Coronary artery (tissue), 2 donors: Measurements from ENCODE around the gene UGT2B28.
"Not testable (repeated sequence)": the region's sequence is repeated elsewhere in the genome, so short reads cannot be mapped to it uniquely, and the experiment has no call there.

Experiments used
- DNase-seq: peaks from one replicate; pipeline ENCODE4 v3.0.0-alpha.2; 2017; ENCODE audit warnings: low spot score
- H3K27ac ChIP-seq, 2 donors: fragments of 200-600 bp; sonication (generic); one replicate each; pipeline ENCODE4 v1.5.1; 2016 to 2019
- H3K4me3 ChIP-seq: fragments of 200-600 bp; sonication (generic); 2 replicates; pipeline ENCODE4 v1.5.1; 2016; ENCODE audit warnings: mild to moderate bottlenecking, moderate library complexity
- TF ChIP-seq, protein P1 (sequence below): fragments of 200-600 bp; sonication (generic); IDR thresholded peaks from one replicate; pipeline ENCODE4 v1.5.1; 2019; ENCODE audit warnings: antibody characterized with exemption

The UGT2B28 gene

DNA sequence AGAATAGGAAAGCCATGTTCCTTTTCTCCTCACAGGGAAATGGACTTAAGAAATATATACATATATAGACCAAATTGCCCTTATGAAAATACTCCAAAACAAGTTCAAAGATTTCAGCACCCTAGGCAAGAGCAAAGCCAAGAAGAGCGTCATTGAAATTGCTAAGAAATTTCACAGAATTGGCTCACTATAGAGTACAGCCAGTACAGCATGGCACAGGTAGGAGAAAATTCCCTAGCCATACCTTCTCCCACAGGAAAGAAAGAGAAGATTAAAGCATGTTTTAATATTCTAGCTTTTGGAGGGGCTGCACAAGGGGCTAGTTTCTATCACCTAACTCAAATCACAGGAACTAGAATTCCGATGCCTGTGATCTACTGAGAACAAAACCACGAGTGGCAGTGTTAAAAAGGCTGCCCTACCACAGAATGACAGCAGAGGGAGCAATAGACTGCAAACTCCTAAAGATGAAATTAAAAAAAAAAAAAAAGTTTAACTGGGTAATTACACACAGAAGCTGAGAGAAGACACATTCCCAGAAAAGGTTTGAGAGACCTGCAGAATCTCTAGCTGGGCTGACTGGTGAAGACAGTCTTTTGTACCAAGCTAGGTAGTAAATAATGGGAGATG is 37.5 kb downstream of the UGT2B28 start:
- TF ChIP-seq, protein P1, sequence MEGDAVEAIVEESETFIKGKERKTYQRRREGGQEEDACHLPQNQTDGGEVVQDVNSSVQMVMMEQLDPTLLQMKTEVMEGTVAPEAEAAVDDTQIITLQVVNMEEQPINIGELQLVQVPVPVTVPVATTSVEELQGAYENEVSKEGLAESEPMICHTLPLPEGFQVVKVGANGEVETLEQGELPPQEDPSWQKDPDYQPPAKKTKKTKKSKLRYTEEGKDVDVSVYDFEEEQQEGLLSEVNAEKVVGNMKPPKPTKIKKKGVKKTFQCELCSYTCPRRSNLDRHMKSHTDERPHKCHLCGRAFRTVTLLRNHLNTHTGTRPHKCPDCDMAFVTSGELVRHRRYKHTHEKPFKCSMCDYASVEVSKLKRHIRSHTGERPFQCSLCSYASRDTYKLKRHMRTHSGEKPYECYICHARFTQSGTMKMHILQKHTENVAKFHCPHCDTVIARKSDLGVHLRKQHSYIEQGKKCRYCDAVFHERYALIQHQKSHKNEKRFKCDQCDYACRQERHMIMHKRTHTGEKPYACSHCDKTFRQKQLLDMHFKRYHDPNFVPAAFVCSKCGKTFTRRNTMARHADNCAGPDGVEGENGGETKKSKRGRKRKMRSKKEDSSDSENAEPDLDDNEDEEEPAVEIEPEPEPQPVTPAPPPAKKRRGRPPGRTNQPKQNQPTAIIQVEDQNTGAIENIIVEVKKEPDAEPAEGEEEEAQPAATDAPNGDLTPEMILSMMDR: peak; percentile 31
- not testable (repeated sequence) for DNase-seq, H3K27ac ChIP-seq, H3K4me3 ChIP-seq

DNA sequence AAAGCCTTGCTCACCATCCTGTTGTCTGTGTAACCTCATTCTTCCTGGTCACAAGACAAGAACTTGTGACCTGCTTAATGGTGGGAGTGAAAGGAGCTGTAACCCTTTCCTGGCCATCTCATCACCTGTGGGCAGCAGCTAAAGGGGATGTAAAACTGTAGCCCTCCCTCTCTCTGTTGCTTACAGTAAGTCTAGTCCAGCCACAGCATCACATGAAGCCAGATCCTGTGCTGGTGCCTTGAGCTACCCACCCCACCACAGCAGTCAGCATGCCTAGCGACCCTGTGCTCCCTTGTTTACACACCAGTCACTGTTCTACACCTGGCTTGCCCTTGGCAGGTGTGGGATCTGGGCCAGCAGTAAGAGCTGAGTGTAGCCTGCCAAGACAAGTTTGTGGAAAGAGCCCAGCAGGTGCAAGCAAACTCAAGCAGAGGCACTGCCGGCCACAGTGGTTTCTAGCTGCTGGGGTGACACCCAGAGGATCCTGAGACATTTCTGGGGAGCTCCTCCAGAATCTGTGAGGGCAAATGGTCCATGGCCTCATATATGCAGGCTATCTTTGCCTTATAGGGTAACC is 41.0 kb downstream of the UGT2B28 start:
- DNase-seq: no peak
- Histone ChIP-seq H3K4me3 (no peak overlapping the region), H3K27ac (no peak overlapping the region)
- TF ChIP-seq, protein P1: no peak

DNA sequence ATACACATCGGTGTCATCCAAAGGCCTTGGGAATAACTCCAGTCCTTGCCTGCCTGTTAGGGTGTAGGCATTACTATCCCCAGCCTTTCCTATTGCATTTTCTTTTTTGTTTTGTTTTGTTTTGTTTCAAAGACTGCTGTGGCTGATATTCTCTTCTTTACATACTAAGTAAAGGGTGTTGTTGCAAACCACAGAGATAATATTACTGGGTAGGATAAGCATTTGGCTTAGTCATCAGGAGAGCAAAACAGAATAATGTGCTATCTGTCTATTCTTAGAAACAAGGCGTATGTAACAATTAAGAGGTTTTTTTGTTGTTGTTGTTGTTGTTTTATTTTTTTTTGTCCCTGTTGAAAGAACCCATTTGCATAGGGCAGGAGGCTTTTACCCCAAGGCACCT is 41.8 kb downstream of the UGT2B28 start:
- Histone ChIP-seq H3K27ac (no peak overlapping the region), H3K4me3 (no peak overlapping the region)
- TF ChIP-seq, protein P1: no peak
- DNase-seq: no peak

DNA sequence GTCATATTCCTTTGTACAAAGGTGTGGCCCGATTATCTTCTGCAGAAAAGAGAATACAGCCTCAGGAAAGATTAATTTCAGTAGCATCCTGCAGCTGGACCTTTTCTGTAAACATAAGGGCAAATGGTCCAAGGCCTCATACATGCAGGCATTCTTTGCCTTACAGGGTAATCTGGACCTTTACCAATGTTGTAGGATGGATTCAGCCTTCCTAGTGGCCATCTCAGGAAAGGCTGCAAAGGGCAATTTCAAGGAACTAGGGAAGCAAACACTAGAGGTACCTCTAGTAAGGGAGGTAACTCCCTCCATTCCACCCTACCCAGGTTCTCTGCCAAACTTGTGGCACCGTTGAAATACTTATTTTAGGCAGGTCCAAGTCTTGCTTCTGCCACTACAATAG is 43.0 kb downstream of the UGT2B28 start:
- H3K27ac ChIP-seq: no peak overlapping the region
- TF ChIP-seq, protein P1: no peak
- DNase-seq: no peak
- H3K4me3 ChIP-seq: no peak overlapping the region

DNA sequence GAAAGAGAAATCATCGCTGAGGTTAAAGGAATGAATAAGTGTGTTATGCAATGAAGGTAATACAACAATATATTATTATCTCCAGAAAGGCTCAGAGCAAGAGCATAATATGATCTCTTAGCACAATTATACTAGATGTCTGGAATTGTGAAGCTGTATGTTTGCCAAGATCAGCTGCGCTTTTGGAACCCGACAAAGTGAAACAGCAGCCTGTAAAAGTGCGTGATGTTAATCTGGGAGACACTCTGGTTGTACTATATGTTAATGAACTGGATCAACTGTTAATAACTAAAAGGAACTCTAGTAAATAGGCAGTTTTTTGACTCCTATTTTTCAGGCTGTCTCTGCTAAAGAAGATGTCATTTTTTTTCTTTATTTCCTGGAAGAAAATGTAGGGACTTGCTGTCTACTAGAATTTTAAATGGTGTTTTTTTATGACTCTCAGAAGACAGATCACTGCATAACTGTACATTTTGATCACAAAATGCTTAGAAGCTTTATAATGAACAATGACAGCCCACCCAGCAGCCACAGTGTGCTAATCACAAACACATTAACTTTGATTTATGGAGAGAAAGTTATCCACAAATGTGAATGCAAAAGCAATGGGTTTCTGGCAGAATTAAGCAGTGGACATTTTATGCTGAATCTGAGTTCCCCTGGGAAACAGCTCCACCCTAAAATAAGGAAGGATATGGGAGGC is 50.2 kb downstream of the UGT2B28 start:
- H3K27ac ChIP-seq: no peak overlapping the region
- no peak overlapping the region for H3K4me3 ChIP-seq
- no peak for DNase-seq
- TF ChIP-seq, protein P1: no peak

DNA sequence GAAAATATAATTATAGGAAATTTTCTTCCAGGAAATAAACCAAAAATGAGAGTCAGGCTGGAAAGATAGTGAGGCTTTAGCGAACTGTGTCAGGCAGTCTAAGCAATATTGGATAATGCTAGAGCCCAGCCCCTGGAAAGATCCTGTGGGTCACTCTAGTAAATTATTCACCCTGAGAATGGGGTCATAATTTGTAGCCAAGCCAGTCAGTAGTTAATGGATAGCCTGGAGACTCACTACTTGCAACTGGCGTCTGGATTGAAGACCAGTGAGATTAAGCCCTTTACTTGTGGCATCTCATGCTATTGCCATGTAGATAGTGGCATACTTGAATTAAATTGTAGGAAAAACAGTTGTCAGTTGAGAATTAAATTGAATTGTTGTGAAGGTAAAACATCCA is 51.0 kb downstream of the UGT2B28 start:
- not testable (repeated sequence) for H3K27ac ChIP-seq, DNase-seq

DNA sequence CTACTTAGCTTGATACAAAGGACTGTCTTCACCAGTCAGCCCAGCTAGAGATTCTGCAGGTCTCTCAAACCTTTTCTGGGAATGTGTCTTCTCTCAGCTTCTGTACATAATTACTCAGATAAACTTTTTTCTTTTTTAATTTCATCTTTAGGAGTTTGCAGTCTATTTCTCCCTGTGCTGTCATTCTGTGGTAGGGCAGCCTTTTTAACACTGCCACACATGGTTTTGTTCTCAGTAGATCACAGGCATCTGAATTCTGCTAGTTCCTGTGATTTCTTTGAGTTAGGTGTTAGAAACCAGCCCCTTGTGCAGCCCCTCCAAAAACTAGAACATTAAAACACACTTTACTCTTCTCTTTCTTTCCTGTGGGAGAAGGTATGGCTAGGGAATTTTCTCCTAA is 55.2 kb downstream of the UGT2B28 start:
- not testable (repeated sequence) for H3K27ac ChIP-seq, H3K4me3 ChIP-seq, DNase-seq

More for the DNA sequence above, 51.0 kb downstream of the UGT2B28 start:
- H3K4me3 ChIP-seq: not testable (repeated sequence)

DNA sequence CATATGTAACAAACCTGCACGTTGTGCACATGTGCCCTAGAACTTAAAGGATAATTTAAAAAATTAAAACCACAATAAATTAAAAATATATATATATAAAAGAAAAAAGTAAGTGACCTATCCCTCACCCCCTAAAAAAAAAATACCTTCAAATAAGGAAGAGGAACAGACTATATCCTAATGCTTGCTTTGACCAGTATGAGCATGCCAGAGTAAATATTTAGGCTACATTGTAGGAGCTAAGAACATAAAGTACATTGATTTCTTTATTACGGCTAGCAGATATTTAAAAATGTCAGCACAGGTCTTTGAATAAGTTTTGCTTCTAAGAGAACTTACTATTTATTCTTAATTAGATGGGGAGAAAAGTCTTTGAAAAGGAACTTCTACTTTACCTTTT is 62.8 kb downstream of the UGT2B28 start:
- not testable (repeated sequence) for DNase-seq, H3K4me3 ChIP-seq, H3K27ac ChIP-seq

DNA sequence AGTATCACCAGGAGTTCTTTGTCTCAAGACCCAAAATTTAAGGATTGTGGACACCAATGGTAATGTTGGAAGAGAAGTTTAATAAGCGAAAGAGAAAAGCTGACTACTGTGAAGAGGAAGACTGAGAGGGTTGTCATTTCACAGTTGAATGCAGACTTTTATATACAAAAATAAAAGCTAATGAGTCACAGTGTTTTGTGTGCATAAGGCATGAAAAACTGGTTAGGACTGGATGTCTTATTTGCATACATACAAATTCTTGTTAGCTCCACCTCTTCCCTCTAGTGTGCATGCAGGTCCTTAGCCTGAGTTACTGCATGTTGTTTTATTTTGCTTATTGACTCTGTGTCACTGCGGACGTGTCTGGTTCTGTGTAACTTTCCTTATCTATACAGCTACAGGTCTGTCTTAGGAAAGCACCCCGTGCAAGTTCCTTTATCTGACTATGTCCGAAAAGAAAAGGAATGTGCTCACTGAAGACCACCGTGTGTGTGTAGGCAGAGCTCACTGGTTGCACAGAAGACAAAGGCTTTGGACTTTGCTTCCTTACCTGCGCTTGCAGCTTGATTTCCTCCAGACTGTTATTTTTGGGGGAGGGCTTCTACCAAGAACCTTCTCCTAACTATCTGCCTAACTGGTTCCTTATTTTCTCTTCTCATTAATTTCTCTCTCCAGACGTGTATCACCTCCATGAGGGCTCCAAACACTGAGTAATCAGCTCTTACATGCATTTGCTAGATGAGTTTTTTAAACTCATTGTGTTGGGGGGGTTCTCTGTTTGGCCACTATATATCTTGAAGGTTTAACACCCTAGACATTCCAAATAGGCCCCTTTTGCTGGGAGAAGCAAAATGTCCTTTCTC is 63.5 kb downstream of the UGT2B28 start:
- H3K4me3 ChIP-seq, H3K27ac ChIP-seq, DNase-seq: not testable (repeated sequence)
